Measurements from ENCODE around the gene FGFRL1. TPM values are rescaled to one million over a fixed set of nuclear protein-coding genes. Genes with fewer than 3 reads are reported as not detected.

FGFRL1 gene
- total RNA-seq, 1 experiment from 2014 or later, result 26.1 TPM

DNA sequence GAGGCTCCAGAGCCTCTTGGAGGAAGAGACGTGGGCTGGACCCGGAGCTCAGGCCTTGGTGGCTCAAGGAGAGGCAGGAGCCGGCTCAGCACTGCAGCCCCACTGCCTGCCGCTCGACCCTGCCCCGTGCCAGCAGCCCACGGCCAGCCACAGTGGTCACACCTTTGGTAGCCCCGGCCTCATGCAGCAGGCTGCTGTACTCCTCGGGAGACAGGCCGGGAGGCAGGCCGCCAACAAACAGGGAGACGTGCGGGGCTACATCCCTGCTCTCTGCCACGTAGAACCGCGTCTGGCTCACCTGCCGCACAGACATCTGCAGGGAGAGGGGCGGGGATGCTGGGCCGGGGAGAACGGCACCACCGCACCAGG lies 45.7 kb upstream of the FGFRL1 start:
- H2BK5ac ChIP-seq (ENCODE audit: insufficient read length, low read length), result no peak overlapping the region
- peaks cover 0 to 2% of the 10 kb centered on the region in 2 experiments; a peak in 1 of 4 replicates for H3K4me1 Mint-ChIP-seq
- no peaks in the 10 kb centered on the region for H3K23me2 ChIP-seq (ENCODE audit: insufficient read length, low read depth, low read length, poor library complexity, severe bottlenecking)
- H3K36me3 Mint-ChIP-seq (ENCODE audit: insufficient read depth in 1 of 3, low read depth in 3 of 3), result no peaks in the 10 kb centered on the region
- H3T11ph ChIP-seq (ENCODE audit: low read length), result no peak overlapping the region
- TF ChIP-seq, protein P1, sequence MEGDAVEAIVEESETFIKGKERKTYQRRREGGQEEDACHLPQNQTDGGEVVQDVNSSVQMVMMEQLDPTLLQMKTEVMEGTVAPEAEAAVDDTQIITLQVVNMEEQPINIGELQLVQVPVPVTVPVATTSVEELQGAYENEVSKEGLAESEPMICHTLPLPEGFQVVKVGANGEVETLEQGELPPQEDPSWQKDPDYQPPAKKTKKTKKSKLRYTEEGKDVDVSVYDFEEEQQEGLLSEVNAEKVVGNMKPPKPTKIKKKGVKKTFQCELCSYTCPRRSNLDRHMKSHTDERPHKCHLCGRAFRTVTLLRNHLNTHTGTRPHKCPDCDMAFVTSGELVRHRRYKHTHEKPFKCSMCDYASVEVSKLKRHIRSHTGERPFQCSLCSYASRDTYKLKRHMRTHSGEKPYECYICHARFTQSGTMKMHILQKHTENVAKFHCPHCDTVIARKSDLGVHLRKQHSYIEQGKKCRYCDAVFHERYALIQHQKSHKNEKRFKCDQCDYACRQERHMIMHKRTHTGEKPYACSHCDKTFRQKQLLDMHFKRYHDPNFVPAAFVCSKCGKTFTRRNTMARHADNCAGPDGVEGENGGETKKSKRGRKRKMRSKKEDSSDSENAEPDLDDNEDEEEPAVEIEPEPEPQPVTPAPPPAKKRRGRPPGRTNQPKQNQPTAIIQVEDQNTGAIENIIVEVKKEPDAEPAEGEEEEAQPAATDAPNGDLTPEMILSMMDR (conservative IDR thresholded peaks at IDR 0.05), result no peak
- H3K27ac Mint-ChIP-seq, result no peak overlapping the region
- no peak overlapping the region for H3K18ac ChIP-seq (ENCODE audit: insufficient read length, low read depth, low read length)
- no peak overlapping the region for H4K5ac ChIP-seq (ENCODE audit: insufficient read length, low read depth, low read length)
- H2BK20ac ChIP-seq (ENCODE audit: low read depth, low read length, poor library complexity, severe bottlenecking), result no peak overlapping the region
- H3K4me1 ChIP-seq (ENCODE audit: insufficient read depth, low read length), result no peaks in the 10 kb centered on the region
- H3K23ac ChIP-seq (ENCODE audit: insufficient read length, low read depth, low read length), result no peak overlapping the region
- H3K79me1 ChIP-seq (ENCODE audit: insufficient read depth, low read depth, low read length, poor library complexity, severe bottlenecking), result no peaks in the 10 kb centered on the region
- no peak overlapping the region for H3K27ac ChIP-seq (ENCODE audit: insufficient read length, low read depth, low read length)
- no peaks in the 10 kb centered on the region for H3K27me3 Mint-ChIP-seq (ENCODE audit: low read depth)
- DNase-seq, result no peak
- H2BK120ac ChIP-seq (ENCODE audit: low read depth, low read length, poor library complexity, severe bottlenecking), result no peak overlapping the region
- H3K9ac ChIP-seq (ENCODE audit: extremely low read depth, insufficient read length, low read length), result no peak overlapping the region
- H2AFZ ChIP-seq (ENCODE audit: low read length), result no peak overlapping the region
- no peak overlapping the region for H3K4me2 ChIP-seq (ENCODE audit: insufficient read depth, insufficient read length, low read length)
- no peaks in the 10 kb centered on the region for H3K79me2 ChIP-seq (ENCODE audit: insufficient read depth, low read length)
- H3K9me3 Mint-ChIP-seq, result no peaks in the 10 kb centered on the region
- no peak overlapping the region for H2BK15ac ChIP-seq (ENCODE audit: low read depth, low read length)
- no peak overlapping the region for H3K14ac ChIP-seq (ENCODE audit: insufficient read depth, low read length)
- H3K56ac ChIP-seq (ENCODE audit: insufficient read length, low read depth, low read length), result no peak overlapping the region
- no peak overlapping the region for H4K8ac ChIP-seq (replicated peaks; ENCODE audit: insufficient read length, low read depth, low read length)
- no CpG with 5 or more reads among the region's 21 CpGs for WGBS (ENCODE audit: extremely low coverage, insufficient read length, low lambda C conversion rate)
- no peaks in the 10 kb centered on the region; the same call in 1 of the 2 replicates for H3K27me3 ChIP-seq (ENCODE audit: insufficient read depth, low read length)
- no peak overlapping the region for H2BK12ac ChIP-seq (ENCODE audit: insufficient read length, low read depth, low read length)
- no peak overlapping the region for H2AK5ac ChIP-seq (ENCODE audit: insufficient read length, low read length)
- H3K4me3 Mint-ChIP-seq, result peak overlapping the region in 1 of 2 experiments; percentile 20; a peak in 1 of 5 replicates
- H4K20me1 ChIP-seq (ENCODE audit: control insufficient read depth, insufficient read depth, insufficient read length), result no peaks in the 10 kb centered on the region
- no peak overlapping the region for H4K91ac ChIP-seq (ENCODE audit: insufficient read length, low read depth, low read length)
- no peak overlapping the region for H3K4ac ChIP-seq (ENCODE audit: low read depth, low read length)
- H3K9me3 ChIP-seq (ENCODE audit: control insufficient read depth, low read depth, low read length), result no peaks in the 10 kb centered on the region

Measured in H9 (cell line).